Stomach (tissue), 9 donors: ENCODE measurements around the gene ACOT7. TPM values are rescaled to one million over a fixed set of nuclear protein-coding genes. Genes with fewer than 3 reads are reported as not detected.

Experiments used
- DNase-seq, 2 donors: peaks; one replicate each; pipeline versions ENCODE4 v3.0.0 to v3.0.0-alpha.2; 2013 to 2019
- H3K27ac ChIP-seq, 5 donors: fragments of 200-600 bp in 4 of 5; sonication (generic) in 4 of 5; one replicate each; pipeline ENCODE4 v1.5.1; 2013 to 2019; ENCODE audit warnings: mild to moderate bottlenecking in 1 of 5, moderate library complexity in 1 of 5
- H3K27me3 ChIP-seq, 3 donors: fragments of 200-600 bp; sonication (generic); one replicate each; pipeline ENCODE4 v1.5.1; 2017 to 2019; ENCODE audit warnings: mixed run types in 1 of 3
- H3K36me3 ChIP-seq, 4 donors: fragments of 200-600 bp; sonication (generic); 1 replicate in 3 of 4; 2 replicates in 1 of 4; pipeline ENCODE4 v1.5.1; 2016 to 2019
- H3K4me1 ChIP-seq, 4 donors: fragments of 200-600 bp; sonication (generic); one replicate each; pipeline ENCODE4 v1.5.1; 2016 to 2019
- H3K4me3 ChIP-seq, 4 donors: fragments of 200-600 bp; sonication (generic) in 3 of 4; one replicate each; pipeline ENCODE4 v1.5.1; 2016 to 2019; ENCODE audit warnings: mild to moderate bottlenecking in 1 of 4
- H3K9me3 ChIP-seq, 4 donors: fragments of 200-600 bp; sonication (generic); one replicate each; pipeline ENCODE4 v1.5.1; 2016 to 2019
- CTCF ChIP-seq, 7 experiments: fragments of 450-650 bp in 4 of 7; fragments of 200-600 bp in 3 of 7; sonication (generic) in 3 of 7; IDR thresholded peaks; one replicate each; pipeline ENCODE4 v1.5.1; 2016 to 2019; ENCODE audit warnings: antibody characterized with exemption in 7 of 7, control low read depth in 2 of 7, mild to moderate bottlenecking in 1 of 7
- EP300 ChIP-seq: sonication (generic); formaldehyde crosslinking; IDR thresholded peaks from one replicate; pipeline ENCODE4 v1.6.1; 2017; ENCODE audit warnings: antibody characterized with exemption
- POLR2A ChIP-seq, 4 donors: fragments of 450-650 bp; IDR thresholded peaks; one replicate each; pipeline ENCODE4 v1.6.1; 2016; ENCODE audit warnings: antibody characterized with exemption in 4 of 4, control low read depth in 2 of 4, mild to moderate bottlenecking in 1 of 4, moderate library complexity in 1 of 4
- POLR2AphosphoS5 ChIP-seq, 3 donors: sonication (generic); formaldehyde crosslinking; IDR thresholded peaks; one replicate each; pipeline ENCODE4 v1.6.1; 2016; ENCODE audit warnings: antibody characterized with exemption in 3 of 3
- WGBS, 5 donors: extraction: QIAGEN DNeasy Blood & Tissue Kit in 3 of 5; methylation state at CpG; one replicate each; pipeline versions ENCODE4 v1.1.5 to v1.1.7; 2013 to 2018; 5-methylcytosine and 5-hydroxymethylcytosine counted together
- intact Hi-C: fragments of 100-400 bp; cut with DNase I; formaldehyde crosslinking; loops from one replicate; pipeline ENCODE4 v1.15.1; 2023; ENCODE audit warnings: low total_unique reads
- polyA plus RNA-seq, 3 donors: library from polyadenylated mRNA; stranded (reverse); fragments of 200-250 nt; gene quantifications; one replicate each; pipeline ENCODE4 v1.2.3, GENCODE V29; 2013
- total RNA-seq, 5 donors: library from RNA; depleted of rRNA; stranded (reverse); fragments of >200 nt; gene quantifications; one replicate each; pipeline versions ENCODE4 v1.1.0 to v1.2.3, GENCODE V29; 2014 to 2016
- donor health status: healthy with polysubstance abuse.
- donor health status: Bipolar disorder and iron deficiency.
- donor health status: healthy.

ACOT7 gene
- total and polyA plus RNA-seq, 8 donors = 9.4 to 69.8 (median 19.4) TPM; not detected in 1

GRCh38 chr1:6347641-6348487 is 45.7 kb downstream of the ACOT7 start:
- peak overlapping the region in 3 of 5 donors; percentile 28 to 33 (median 32) for H3K27ac ChIP-seq
- H3K9me3 ChIP-seq = no peaks in the 10 kb centered on the region
- H3K4me1 ChIP-seq = peaks cover 12 to 57% (median 42%) of the 10 kb centered on the region in 4 donors
- no peak overlapping the region for H3K4me3 ChIP-seq
- intact Hi-C loops = loop anchor here (5.0 kb wide), 1 partner anchor 59 kb away; no protein-coding TSS in a partner anchor
- TF ChIP-seq CTCF (IDR thresholded peaks at IDR 0.05) (peak in 5 of 7 experiments; percentile 63 to 78 (median 66)), POLR2A (IDR thresholded peaks at IDR 0.05) (no peak)
- DNase-seq = peak; percentile 61 to 72
- peaks cover 0 to 5% (median 0%) of the 10 kb centered on the region in 4 donors for H3K36me3 ChIP-seq
- H3K27me3 ChIP-seq = no peaks in the 10 kb centered on the region
- WGBS, 5 donors = 58 to 66% (median 64%) methylated on average over 15 of the region's 15 CpGs

GRCh38 chr1:6345460-6345859 is 48.1 kb downstream of the ACOT7 start:
- no peak overlapping the region for H3K4me3 ChIP-seq
- H3K36me3 ChIP-seq = peaks cover 0 to 5% (median 0%) of the 10 kb centered on the region in 4 donors
- no peaks in the 10 kb centered on the region for H3K9me3 ChIP-seq
- H3K4me1 ChIP-seq = peaks cover 0 to 33% (median 22%) of the 10 kb centered on the region in 4 donors
- no peak for DNase-seq
- no peaks in the 10 kb centered on the region for H3K27me3 ChIP-seq
- 81 to 95% (median 91%) methylated on average over 14 of the region's 14 CpGs for WGBS, 5 donors
- intact Hi-C loops = loop anchor here (5.0 kb wide), 1 partner anchor 62 kb away; no protein-coding TSS in a partner anchor
- no peak overlapping the region for H3K27ac ChIP-seq
- TF ChIP-seq POLR2AphosphoS5 (IDR thresholded peaks at IDR 0.05) = no peak
- TF ChIP-seq POLR2A (IDR thresholded peaks at IDR 0.05) = no peak
- no peak for TF ChIP-seq EP300
- no peak for TF ChIP-seq CTCF (IDR thresholded peaks at IDR 0.05)

GRCh38 chr1:6345009-6345408 is 48.6 kb downstream of the ACOT7 start:
- 74 to 90% (median 88%) methylated on average over 5 to 7 of the region's 7 CpGs for WGBS, 5 donors
- no peaks in the 10 kb centered on the region for H3K27me3 ChIP-seq
- TF ChIP-seq CTCF (IDR thresholded peaks at IDR 0.05) (no peak), POLR2A (IDR thresholded peaks at IDR 0.05) (no peak), POLR2AphosphoS5 (IDR thresholded peaks at IDR 0.05) (no peak), EP300 (no peak)
- no peak overlapping the region for H3K27ac ChIP-seq
- peaks cover 0 to 28% (median 18%) of the 10 kb centered on the region in 4 donors for H3K4me1 ChIP-seq
- no peak overlapping the region for H3K4me3 ChIP-seq
- DNase-seq = no peak
- no peaks in the 10 kb centered on the region for H3K9me3 ChIP-seq
- intact Hi-C loops = loop anchor here (5.0 kb wide), 1 partner anchor 62 kb away; no protein-coding TSS in a partner anchor
- peaks cover 0 to 5% (median 0%) of the 10 kb centered on the region in 4 donors for H3K36me3 ChIP-seq

GRCh38 chr1:6343506-6344405 is 49.8 kb downstream of the ACOT7 start:
- H3K27me3 ChIP-seq = no peaks in the 10 kb centered on the region
- H3K27ac ChIP-seq = no peak overlapping the region
- no peaks in the 10 kb centered on the region for H3K9me3 ChIP-seq
- H3K4me1 ChIP-seq = peaks cover 0 to 18% (median 13%) of the 10 kb centered on the region in 4 donors
- H3K4me3 ChIP-seq = no peak overlapping the region
- peak; percentile 76 to 94 for DNase-seq
- peaks cover 0 to 7% (median 6%) of the 10 kb centered on the region in 4 donors for H3K36me3 ChIP-seq
- intact Hi-C loops = loop anchor here (5.0 kb wide), 1 partner anchor 96 kb away; no protein-coding TSS in a partner anchor
- TF ChIP-seq CTCF (IDR thresholded peaks at IDR 0.05) (peak in 5 of 7 experiments; percentile 79 to 91 (median 87)), EP300 (no peak), POLR2A (IDR thresholded peaks at IDR 0.05) (no peak), POLR2AphosphoS5 (IDR thresholded peaks at IDR 0.05) (peak in 1 of 3 donors; percentile 72)
- WGBS, 5 donors = 46 to 55% (median 48%) methylated on average over 15 to 17 of the region's 17 CpGs
